ENCODE data around the gene TSC22D3. TPM values are rescaled to one million over a fixed set of nuclear protein-coding genes. Genes with fewer than 3 reads are reported as not detected.

TSC22D3 gene
- total RNA-seq, 1 donor from 2014 or later = 289 TPM

- DNase-seq (ENCODE audit: low spot score) = no peak
Measured at GRCh38 chrX:107763647-107764046, 11.9 kb downstream of the TSC22D3 start.

GRCh38 chrX:107760304-107761077 lies 15.1 kb downstream of the TSC22D3 start:
- DNase-seq (ENCODE audit: low spot score) = peak; percentile 16

GRCh38 chrX:107758231-107758766 lies 17.3 kb downstream of the TSC22D3 start:
- no peak for DNase-seq (ENCODE audit: low spot score)

GRCh38 chrX:107755721-107756120 lies 19.9 kb downstream of the TSC22D3 start:
- DNase-seq (ENCODE audit: low spot score) = no peak

- DNase-seq (ENCODE audit: low spot score) = no peak
Measured at GRCh38 chrX:107753187-107753586, 22.4 kb downstream of the TSC22D3 start.

GRCh38 chrX:107752714-107753113 lies 22.9 kb downstream of the TSC22D3 start:
- DNase-seq (ENCODE audit: low spot score) = no peak

GRCh38 chrX:107752043-107752442 lies 23.5 kb downstream of the TSC22D3 start:
- DNase-seq (ENCODE audit: low spot score) = no peak

- DNase-seq (ENCODE audit: low spot score) = no peak
Measured at GRCh38 chrX:107750861-107751445, 24.6 kb downstream of the TSC22D3 start.

GRCh38 chrX:107750263-107750662 lies 25.3 kb downstream of the TSC22D3 start:
- no peak for DNase-seq (ENCODE audit: low spot score)

GRCh38 chrX:107748506-107748905 lies 27.1 kb downstream of the TSC22D3 start:
- no peak for DNase-seq (ENCODE audit: low spot score)

- no peak for DNase-seq (ENCODE audit: low spot score)
Measured at GRCh38 chrX:107747596-107748161, 27.9 kb downstream of the TSC22D3 start.

GRCh38 chrX:107744868-107745267 lies 30.7 kb downstream of the TSC22D3 start:
- no peak for DNase-seq (ENCODE audit: low spot score)

- no peak for DNase-seq (ENCODE audit: low spot score)
Measured at GRCh38 chrX:107743995-107744394, 31.6 kb downstream of the TSC22D3 start.

- no peak for DNase-seq (ENCODE audit: low spot score)
Measured at GRCh38 chrX:107742700-107743191, 32.8 kb downstream of the TSC22D3 start.

GRCh38 chrX:107741404-107741790 lies 34.2 kb downstream of the TSC22D3 start:
- no peak for DNase-seq (ENCODE audit: low spot score)

GRCh38 chrX:107739541-107739940 lies 36.0 kb downstream of the TSC22D3 start:
- no peak for DNase-seq (ENCODE audit: low spot score)

- no peak for DNase-seq (ENCODE audit: low spot score)
Measured at GRCh38 chrX:107738768-107739167, 36.8 kb downstream of the TSC22D3 start.

- no peak for DNase-seq (ENCODE audit: low spot score)
Measured at GRCh38 chrX:107738272-107738671, 37.3 kb downstream of the TSC22D3 start.

GRCh38 chrX:107736781-107737531 lies 38.6 kb downstream of the TSC22D3 start:
- no peak for DNase-seq (ENCODE audit: low spot score)

GRCh38 chrX:107734646-107735045 lies 40.9 kb downstream of the TSC22D3 start:
- no peak for DNase-seq (ENCODE audit: low spot score)

- no peak for DNase-seq (ENCODE audit: low spot score)
Measured at GRCh38 chrX:107733686-107734085, 41.9 kb downstream of the TSC22D3 start.

Measured in mesenteric fat pad (tissue), 1 donor.